ENCODE results near the gene NME3. TPM values are rescaled to one million over a fixed set of nuclear protein-coding genes. Genes with fewer than 3 reads are reported as not detected.

NME3 gene
- total RNA-seq, 1 experiment from 2014 or later: 179 TPM

DNA sequence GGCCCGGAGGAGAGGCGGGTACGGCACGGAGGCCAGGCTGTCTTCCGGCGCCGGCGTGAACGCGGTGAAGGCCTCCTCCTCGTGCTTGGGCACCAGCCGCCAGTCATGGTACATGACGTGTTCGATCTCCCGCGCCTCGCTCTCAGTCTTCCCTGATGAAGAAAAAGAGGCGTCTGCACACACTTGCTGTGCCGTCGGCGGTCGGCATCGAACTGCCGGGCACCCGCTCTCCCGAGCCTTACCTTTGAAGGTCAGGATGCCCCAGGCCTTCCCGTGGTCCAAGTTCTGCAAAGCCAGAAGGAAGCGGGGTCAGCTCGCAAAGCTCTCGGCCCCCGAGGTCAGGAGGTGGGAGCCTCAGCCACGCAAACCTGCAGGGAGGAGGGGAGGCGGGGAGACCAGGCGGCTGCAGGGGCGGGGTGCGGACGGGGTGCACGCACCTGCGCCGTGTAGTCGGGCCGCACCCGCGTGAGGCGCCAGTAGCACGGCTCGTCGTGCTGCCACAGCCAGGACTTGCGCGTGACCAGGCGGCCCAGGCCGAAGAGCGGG lies 1.1 kb upstream of the NME3 start, which contains the start of gene EME2:
TSS of gene EME2 (plus strand) at position 449 of the 546 bp plus-strand sequence. CDS start 418 bp downstream, outside the sequence.
- Histone ChIP-seq H3K27me3 (ENCODE audit: control insufficient read depth, insufficient read depth, low read length) (no peaks in the 10 kb centered on the region), H3K36me3 (replicated peaks; ENCODE audit: control insufficient read depth, insufficient read depth, low read length) (no peaks in the 10 kb centered on the region; the same call in none of the 2 replicates), H3K4me3 (ENCODE audit: insufficient read depth, low read depth, low read length) (peak within 1 kb of the TSS; percentile 98)
- peak; percentile 81 for DNase-seq

DNA sequence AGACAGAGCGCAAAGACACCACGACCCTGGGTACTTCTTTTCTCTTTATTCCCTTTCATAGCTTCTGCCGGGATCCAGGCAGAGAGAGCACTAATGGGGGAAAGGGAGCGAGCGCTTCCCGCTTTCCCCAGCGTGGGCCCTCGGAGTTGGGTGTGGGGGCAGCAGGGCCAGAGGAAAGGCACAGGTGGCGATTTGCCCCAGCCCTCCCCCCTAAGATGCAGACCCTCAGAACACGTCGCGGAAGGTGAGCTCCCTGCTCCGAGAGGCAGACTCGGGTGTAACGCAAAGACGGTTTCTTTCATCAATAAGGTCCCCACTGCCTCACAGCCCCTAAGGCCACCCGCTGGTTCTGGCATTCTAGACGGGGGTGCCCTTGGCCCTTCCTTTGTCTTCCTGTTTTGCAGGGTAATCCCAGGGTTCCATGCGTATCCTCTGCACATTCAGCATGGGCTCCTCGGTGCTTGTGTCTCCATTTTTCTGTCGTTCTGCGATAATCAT lies 570 bp upstream of the NME3 start:
- no peaks in the 10 kb centered on the region; the same call in none of the 2 replicates for H3K36me3 ChIP-seq (replicated peaks; ENCODE audit: control insufficient read depth, insufficient read depth, low read length)
- DNase-seq: peak; percentile 85
- peak overlapping the region; percentile 98 for H3K4me3 ChIP-seq (ENCODE audit: insufficient read depth, low read depth, low read length)
- H3K27me3 ChIP-seq (ENCODE audit: control insufficient read depth, insufficient read depth, low read length): no peaks in the 10 kb centered on the region

DNA sequence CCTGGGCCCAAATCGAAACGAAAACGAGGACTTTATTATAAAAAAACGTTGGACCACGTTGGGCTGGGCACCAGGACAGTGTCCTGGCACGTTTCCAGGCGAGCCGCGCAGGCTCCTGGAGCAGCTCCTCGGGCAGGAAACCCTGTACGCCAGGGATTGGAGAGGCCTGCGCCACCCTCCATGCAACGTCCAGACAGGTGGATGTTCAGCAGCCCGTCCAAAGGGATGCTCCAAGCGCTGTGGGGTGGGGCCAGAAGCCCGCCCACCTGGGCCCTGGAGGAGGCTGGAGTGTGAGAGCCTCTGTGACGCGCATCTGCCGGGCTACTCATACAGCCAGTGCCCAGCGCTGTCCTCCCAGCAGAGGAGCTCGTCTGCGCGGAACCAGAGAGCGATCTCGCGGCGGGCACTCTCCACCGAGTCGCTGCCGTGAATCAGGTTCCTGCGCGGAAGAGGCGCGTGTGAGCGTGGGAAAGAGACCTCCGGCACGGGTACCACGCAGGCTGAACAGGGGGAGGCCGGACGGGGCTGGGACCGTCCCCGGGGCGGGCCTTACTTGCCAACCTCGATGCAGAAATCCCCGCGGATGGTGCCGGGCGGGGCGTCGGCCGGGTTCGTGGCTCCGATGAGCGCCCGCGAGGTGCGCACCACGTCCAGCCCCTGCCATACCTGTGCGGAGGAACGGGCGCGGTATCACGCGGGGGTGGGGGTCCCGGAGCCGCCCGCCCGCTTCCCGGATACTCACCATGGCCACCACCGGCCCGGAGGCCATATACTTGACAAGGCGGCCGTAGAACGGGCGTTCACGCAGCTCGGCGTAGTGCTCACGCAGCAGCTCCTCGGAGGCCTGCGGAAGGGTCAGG lies 785 bp downstream of the NME3 start:
- peak; percentile 89 for DNase-seq
- H3K36me3 ChIP-seq (replicated peaks; ENCODE audit: control insufficient read depth, insufficient read depth, low read length): no peaks in the 10 kb centered on the region; the same call in none of the 2 replicates
- peak overlapping the region; percentile 98 for H3K4me3 ChIP-seq (ENCODE audit: insufficient read depth, low read depth, low read length)
- no peaks in the 10 kb centered on the region for H3K27me3 ChIP-seq (ENCODE audit: control insufficient read depth, insufficient read depth, low read length)

DNA sequence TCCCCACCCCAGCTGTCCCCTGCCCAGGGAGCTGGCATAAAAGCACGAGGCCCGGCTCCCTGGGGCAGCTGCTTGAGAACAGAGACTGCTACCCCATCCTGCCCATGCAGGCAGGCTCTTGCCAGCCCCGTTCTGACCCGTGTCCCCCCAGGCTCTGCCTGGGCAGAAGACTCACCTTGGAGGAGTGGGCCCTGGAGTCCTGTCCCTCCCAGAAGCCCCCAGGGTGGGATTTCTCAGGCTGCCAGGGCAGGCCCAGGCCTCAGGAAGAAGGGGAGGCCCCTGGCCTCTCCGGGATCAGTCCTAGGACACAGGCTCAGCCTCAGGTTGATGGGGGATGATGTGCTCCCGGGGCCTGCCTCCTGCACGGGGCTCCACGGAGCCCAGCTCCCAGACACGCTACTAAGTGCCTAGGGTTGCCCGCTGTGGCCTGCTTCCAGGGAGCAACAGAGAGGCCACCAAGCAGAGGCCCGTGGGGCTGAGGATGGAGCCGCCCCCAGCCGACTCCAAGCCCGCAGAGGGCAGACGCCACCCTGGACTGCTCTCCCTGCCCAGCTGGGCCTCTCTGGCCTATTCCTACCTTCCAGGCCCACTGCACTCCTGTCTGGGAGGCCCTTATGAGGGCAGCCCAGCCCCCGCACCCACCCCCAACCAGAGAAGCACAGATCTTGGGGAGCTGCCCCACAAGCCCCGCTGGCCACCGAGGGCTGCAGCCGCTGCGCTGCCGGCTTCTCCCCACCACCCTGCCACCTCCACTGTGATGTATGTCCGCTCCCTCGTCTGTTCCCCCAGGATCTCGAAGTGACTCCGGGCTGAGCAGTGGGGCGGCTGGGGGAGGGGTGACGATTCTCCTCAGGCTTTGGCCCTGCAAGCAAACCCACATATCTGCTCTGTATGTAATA lies 1.7 kb downstream of the NME3 start:
- H3K27me3 ChIP-seq (ENCODE audit: control insufficient read depth, insufficient read depth, low read length): no peaks in the 10 kb centered on the region
- H3K4me3 ChIP-seq (ENCODE audit: insufficient read depth, low read depth, low read length): peak overlapping the region; percentile 98; the same call in 1 of the 2 replicates
- DNase-seq: peak; percentile 71
- peaks cover 2% of the 10 kb centered on the region for H3K36me3 ChIP-seq (replicated peaks; ENCODE audit: control insufficient read depth, insufficient read depth, low read length)

DNA sequence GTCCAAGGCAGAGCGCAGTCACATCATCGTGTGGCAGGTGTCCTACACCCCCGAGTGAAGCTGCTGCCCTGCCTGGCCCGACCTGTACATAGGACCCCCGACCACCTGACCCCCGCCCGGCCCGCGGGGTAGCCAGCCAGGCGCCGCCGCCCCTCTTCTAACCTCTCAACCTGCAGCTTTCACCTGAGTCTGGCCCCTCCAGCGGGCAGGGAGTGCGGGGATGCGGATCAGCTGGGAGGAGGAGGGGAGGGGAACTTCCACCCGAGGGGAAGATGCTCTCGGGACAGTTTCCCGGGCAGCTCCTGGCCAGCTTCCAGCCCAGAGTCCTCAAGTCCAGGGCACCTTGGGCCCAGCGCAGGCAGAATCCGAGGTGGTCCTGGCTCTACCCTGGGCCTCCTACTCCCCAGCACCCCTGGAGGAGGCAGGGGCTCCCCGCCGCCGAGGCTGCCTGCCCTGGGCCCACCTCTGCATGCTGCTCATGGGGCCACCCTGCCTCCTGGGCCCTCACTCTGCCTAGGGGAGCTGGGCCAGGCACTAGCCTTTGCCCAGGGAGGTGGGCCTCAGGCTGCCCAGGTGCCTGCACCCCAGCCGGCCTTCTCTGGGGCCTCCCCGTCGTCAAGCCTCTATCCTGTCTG lies 2.5 kb downstream of the NME3 start:
- Histone ChIP-seq H3K27me3 (ENCODE audit: control insufficient read depth, insufficient read depth, low read length) (no peaks in the 10 kb centered on the region), H3K36me3 (replicated peaks; ENCODE audit: control insufficient read depth, insufficient read depth, low read length) (peaks cover 2% of the 10 kb centered on the region), H3K4me3 (ENCODE audit: insufficient read depth, low read depth, low read length) (no peak overlapping the region)
- no peak for DNase-seq

DNA sequence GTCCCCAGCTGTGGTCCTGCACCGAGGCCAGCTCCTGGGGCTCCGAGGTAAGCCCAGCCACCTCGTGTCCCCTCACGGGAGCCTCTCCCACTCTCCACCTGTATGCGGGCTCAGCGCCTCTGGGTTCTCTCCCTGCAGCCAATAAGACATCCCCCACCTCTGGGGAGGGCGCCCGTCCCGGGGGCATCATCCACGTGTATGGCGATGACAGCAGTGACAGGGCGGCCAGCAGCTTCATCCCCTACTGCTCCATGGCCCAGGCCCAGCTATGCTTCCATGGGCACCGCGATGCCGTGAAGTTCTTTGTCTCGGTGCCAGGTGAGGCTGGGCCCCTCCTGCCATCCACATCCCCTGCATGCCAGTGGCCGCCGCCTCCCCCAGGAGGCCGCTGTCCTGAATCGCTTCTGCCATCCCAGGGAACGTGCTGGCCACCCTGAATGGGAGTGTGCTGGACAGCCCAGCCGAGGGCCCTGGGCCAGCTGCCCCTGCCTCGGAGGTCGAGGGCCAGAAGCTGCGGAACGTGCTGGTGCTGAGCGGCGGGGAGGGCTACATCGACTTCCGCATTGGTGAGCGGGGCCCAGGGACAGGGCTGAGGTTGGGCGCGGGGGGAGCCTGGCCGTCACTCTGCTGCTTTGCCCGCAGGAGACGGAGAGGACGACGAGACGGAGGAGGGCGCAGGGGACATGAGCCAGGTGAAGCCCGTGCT lies 3.1 kb downstream of the NME3 start:
- H3K36me3 ChIP-seq (replicated peaks; ENCODE audit: control insufficient read depth, insufficient read depth, low read length): peaks cover 2% of the 10 kb centered on the region
- H3K27me3 ChIP-seq (ENCODE audit: control insufficient read depth, insufficient read depth, low read length): no peaks in the 10 kb centered on the region
- H3K4me3 ChIP-seq (ENCODE audit: insufficient read depth, low read depth, low read length): no peak overlapping the region
- no peak for DNase-seq

DNA sequence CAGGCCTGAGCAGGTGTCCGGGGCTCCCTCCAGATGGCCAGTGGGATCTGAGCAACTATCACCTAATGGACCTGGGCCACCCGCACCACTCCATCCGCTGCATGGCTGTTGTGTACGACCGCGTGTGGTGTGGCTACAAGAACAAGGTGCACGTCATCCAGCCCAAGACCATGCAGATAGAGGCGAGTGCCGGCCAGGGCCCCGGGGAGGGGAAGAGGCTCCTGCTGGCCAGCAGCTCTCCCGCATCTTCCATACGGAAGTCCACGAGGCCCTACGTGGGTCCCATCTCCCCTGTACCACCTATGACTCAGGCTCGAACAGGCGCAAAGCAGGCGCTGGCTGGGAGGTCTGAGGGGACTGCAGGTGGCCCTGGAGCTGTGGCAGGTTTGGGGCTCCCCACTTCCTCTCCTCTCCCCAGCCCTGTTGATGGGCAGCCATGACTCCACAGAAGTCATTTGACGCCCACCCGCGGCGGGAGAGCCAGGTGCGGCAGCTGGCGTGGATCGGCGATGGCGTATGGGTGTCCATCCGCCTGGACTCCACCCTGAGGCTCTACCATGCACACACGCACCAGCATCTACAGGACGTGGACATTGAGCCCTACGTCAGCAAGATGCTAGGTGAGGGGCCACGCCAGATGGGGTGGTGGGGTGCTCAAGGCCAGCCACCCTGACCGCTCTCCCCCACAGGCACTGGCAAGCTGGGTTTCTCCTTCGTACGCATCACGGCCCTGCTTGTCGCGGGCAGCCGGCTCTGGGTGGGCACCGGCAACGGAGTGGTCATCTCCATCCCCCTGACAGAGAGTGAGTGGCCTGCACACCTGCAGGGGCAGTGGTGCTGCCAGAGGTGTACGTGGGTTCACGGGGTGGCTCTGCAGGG lies 4.0 kb downstream of the NME3 start:
- Histone ChIP-seq H3K4me3 (ENCODE audit: insufficient read depth, low read depth, low read length) (no peak overlapping the region), H3K27me3 (ENCODE audit: control insufficient read depth, insufficient read depth, low read length) (no peaks in the 10 kb centered on the region), H3K36me3 (replicated peaks; ENCODE audit: control insufficient read depth, insufficient read depth, low read length) (peaks cover 2% of the 10 kb centered on the region)
- no peak for DNase-seq

DNA sequence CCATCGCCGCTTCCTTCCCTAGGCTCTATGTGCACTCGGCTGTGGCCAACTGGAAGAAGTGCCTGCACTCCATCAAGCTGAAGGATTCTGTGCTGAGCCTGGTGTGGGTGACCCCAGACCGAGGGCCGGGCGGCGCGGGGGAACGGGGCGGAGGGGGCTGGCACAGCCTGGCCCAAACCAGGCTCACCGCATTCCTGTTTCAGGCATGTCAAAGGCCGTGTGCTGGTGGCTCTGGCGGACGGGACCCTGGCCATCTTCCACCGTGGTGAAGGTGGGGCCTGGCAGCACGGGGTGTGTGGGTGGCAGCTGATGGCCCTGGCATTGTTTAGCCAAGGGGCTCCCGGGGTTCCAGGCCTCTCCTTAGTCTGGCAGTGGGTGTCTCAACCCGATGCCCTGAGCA lies 4.6 kb downstream of the NME3 start:
- DNase-seq: no peak
- no peak overlapping the region for H3K4me3 ChIP-seq (ENCODE audit: insufficient read depth, low read depth, low read length)
- no peaks in the 10 kb centered on the region for H3K27me3 ChIP-seq (ENCODE audit: control insufficient read depth, insufficient read depth, low read length)
- H3K36me3 ChIP-seq (replicated peaks; ENCODE audit: control insufficient read depth, insufficient read depth, low read length): peaks cover 2% of the 10 kb centered on the region

DNA sequence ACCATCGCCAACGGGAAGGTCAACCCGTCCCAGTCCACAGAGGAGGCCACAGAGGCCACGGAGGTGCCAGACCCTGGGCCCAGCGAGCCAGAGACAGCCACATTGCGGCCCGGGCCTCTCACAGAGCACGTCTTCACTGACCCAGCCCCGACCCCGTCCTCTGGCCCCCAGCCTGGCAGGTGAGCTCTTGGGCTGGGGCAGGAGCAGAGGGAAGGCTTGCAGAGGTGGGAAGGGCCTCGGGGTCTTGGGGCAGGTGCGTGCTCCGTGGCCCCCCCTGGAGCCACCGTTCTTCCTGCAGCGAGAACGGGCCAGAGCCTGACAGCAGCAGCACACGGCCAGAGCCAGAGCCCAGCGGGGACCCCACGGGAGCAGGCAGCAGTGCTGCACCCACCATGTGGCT lies 5.1 kb downstream of the NME3 start:
- Histone ChIP-seq H3K4me3 (ENCODE audit: insufficient read depth, low read depth, low read length) (no peak overlapping the region), H3K27me3 (ENCODE audit: control insufficient read depth, insufficient read depth, low read length) (no peaks in the 10 kb centered on the region), H3K36me3 (replicated peaks; ENCODE audit: control insufficient read depth, insufficient read depth, low read length) (peaks cover 2% of the 10 kb centered on the region)
- DNase-seq: no peak

DNA sequence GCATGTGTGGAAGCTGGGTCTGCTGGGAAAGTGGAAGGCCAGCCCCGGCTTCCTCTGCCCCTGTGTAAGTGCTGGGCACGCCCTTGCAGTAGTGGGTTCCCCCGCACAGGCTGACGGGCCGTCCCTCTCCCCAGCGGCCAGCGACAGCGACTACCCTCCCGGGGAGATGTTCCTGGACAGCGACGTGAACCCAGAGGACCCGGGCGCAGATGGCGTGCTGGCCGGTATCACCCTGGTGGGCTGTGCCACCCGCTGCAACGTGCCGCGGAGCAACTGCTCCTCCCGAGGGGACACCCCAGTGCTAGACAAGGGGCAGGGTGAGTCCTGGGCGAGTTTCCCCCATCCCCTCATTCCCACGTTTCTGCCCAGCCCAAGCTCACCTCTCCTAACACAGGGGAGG lies 5.5 kb downstream of the NME3 start:
- no peaks in the 10 kb centered on the region for H3K27me3 ChIP-seq (ENCODE audit: control insufficient read depth, insufficient read depth, low read length)
- DNase-seq: no peak
- peaks cover 2% of the 10 kb centered on the region for H3K36me3 ChIP-seq (replicated peaks; ENCODE audit: control insufficient read depth, insufficient read depth, low read length)
- H3K4me3 ChIP-seq (ENCODE audit: insufficient read depth, low read depth, low read length): no peak overlapping the region

DNA sequence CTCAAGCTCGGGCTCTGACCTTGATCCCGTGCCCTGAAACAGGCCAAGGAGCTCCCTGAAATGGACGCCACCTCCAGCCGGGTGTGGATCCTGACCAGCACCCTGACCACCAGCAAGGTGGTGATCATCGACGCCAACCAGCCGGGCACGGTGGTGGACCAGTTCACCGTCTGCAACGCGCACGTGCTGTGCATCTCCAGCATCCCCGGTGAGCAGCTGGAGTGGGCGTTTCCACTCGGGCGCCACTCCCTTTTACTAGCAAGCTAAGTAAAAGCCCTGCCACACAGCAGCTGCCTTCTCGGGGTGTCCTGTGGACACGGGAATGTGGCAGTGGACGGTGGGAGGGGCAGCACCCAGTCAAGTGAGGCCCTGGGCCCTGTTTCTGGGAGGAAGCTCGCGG lies 6.4 kb downstream of the NME3 start:
- DNase-seq: no peak
- Histone ChIP-seq H3K27me3 (ENCODE audit: control insufficient read depth, insufficient read depth, low read length) (no peaks in the 10 kb centered on the region), H3K4me3 (ENCODE audit: insufficient read depth, low read depth, low read length) (no peak overlapping the region), H3K36me3 (replicated peaks; ENCODE audit: control insufficient read depth, insufficient read depth, low read length) (peaks cover 2% of the 10 kb centered on the region)

DNA sequence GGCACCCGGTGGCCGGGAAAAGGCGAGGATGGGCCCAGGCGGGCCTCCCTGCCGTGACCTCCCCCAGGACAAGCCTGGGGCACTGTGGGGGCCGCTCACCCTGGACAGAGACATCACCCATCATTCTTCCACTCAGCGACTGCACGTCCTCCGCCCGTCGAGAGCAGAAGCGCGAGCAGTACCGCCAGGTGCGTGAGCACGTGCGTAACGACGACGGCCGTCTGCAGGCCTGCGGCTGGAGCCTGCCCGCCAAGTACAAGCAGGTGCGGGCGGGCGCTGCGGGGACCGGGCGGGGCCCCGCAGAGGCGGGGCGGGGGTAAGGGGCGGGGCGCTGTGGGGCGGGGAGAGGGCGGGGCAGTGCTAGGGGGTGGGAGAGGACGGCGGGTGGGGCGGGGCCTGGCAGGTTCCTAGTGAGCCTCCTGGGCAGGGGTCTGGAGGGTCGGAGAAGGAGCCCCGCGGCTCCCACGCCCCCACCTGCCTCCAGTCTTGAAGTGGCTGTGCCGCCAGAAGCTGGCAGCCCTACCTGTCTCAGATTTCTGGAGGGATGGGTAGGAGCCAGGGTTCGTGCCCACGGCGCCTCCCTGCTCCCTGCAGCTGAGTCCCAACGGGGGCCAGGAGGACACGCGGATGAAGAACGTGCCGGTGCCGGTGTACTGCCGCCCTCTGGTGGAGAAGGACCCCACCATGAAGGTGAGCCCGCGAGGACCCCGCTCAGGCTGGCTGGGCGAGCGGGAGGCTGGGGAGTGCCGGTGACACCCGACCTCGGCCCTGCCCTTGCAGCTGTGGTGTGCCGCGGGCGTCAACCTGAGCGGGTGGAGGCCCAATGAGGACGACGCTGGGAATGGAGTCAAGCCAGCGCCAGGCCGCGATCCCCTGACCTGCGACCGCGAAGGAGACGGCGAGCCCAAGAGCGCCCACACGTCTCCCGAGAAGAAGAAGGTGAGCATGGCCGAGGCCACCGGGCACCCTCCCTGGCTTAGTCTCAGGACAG lies 7.5 kb downstream of the NME3 start:
- H3K36me3 ChIP-seq (replicated peaks; ENCODE audit: control insufficient read depth, insufficient read depth, low read length): peaks cover 2% of the 10 kb centered on the region
- peak; percentile 100 for DNase-seq
- H3K4me3 ChIP-seq (ENCODE audit: insufficient read depth, low read depth, low read length): peak overlapping the region; percentile 36
- H3K27me3 ChIP-seq (ENCODE audit: control insufficient read depth, insufficient read depth, low read length): no peaks in the 10 kb centered on the region

Data from H7 (cell line).